ENCODE results near the gene TEX47.

Gene TEX47

DNA sequence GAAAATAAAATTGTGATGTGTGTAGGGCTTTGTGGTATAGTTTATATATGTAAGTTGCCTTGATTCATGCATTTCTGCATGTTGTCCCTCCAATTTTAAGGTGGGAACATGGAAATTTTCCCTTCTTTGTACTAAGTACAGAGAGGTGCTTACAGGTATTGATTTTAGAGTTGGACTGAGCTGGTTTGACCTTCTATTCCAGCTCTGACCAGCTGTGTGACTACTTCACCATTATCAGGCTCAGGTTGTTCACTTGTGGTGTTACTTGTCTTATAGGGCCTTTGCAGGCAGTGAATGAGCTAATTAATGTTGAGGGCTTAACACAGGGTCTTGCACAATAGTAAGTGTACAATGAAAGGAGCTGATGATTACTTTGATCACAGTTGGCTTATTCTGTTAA is 19.7 kb downstream of the TEX47 start:
- DNase-seq (ENCODE audit: low spot score) = no peak
- in situ Hi-C loops (cut with MboI; ENCODE audit: low sequenced_read_pairs, unreplicated experiment) = no loop called here
- TF ChIP-seq, protein P1, sequence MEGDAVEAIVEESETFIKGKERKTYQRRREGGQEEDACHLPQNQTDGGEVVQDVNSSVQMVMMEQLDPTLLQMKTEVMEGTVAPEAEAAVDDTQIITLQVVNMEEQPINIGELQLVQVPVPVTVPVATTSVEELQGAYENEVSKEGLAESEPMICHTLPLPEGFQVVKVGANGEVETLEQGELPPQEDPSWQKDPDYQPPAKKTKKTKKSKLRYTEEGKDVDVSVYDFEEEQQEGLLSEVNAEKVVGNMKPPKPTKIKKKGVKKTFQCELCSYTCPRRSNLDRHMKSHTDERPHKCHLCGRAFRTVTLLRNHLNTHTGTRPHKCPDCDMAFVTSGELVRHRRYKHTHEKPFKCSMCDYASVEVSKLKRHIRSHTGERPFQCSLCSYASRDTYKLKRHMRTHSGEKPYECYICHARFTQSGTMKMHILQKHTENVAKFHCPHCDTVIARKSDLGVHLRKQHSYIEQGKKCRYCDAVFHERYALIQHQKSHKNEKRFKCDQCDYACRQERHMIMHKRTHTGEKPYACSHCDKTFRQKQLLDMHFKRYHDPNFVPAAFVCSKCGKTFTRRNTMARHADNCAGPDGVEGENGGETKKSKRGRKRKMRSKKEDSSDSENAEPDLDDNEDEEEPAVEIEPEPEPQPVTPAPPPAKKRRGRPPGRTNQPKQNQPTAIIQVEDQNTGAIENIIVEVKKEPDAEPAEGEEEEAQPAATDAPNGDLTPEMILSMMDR (IDR thresholded peaks at IDR 0.05; ENCODE audit: borderline replicate concordance, control extremely low read depth, extremely low read depth, insufficient read depth, missing control alignments) = no peak

DNA sequence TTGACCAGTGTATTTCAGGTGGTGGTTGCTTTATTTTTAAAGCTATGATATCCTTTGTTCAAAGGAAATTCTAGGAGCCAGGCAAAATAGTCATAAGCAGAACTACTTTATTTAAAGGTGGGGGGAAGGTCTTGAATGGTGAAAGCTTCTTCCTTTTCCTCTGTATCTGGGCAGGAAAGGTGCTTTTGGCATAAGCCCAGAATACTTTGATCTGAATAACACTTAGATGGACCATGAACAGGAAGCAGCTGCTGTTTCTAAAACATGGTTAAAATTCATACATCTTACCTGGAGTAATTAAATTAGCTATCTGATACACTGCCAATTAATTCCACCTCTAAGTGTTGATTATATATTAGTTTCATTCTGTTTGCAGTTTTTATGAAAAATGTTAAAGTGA is 22.8 kb downstream of the TEX47 start:
- in situ Hi-C loops (cut with MboI; ENCODE audit: low sequenced_read_pairs, unreplicated experiment) = no loop called here
- no peak for DNase-seq (ENCODE audit: low spot score)
- TF ChIP-seq, protein P1 (IDR thresholded peaks at IDR 0.05; ENCODE audit: borderline replicate concordance, control extremely low read depth, extremely low read depth, insufficient read depth, missing control alignments) = no peak

DNA sequence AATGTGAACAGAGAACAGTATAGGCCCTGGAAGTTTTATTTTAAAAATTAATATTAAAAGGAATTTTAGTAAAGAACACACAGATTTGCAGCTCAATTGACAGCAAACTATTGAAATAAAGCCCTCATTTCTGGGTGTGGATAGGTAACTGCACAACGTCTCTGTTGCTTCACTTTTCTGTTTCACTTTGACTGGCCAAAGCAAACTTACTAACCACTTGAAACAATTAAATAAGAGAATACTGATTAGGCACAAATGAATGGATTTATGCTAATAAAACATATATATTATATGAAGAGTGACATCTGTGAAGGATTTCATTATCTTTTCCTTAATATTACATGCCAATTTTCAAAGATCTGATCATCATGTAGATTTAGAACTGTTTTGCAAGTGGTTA is 24.1 kb downstream of the TEX47 start:
- in situ Hi-C loops (cut with MboI; ENCODE audit: low sequenced_read_pairs, unreplicated experiment) = no loop called here
- DNase-seq (ENCODE audit: low spot score) = no peak
- TF ChIP-seq, protein P1 (IDR thresholded peaks at IDR 0.05; ENCODE audit: borderline replicate concordance, control extremely low read depth, extremely low read depth, insufficient read depth, missing control alignments) = no peak

DNA sequence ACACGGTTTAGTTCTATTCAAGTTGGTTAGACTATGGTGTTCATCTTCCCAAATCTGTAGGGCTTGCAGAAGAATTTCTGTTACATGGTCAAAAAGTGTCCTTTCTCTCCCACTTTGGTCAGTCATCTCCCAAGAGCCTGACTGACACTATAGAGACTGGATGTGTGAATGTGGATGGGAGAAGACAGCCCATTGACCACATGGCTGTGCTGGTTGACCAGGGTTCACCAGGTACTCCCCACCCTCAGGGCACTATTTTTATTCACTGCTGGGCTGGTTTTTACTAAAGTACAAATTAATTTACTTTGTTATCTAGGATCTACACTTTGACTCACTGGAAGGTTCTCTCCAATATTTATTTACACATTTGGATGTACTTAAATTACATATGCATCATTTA is 33.8 kb downstream of the TEX47 start:
- in situ Hi-C loops (cut with MboI; ENCODE audit: low sequenced_read_pairs, unreplicated experiment) = no loop called here
- no peak for DNase-seq (ENCODE audit: low spot score)
- TF ChIP-seq, protein P1 (IDR thresholded peaks at IDR 0.05; ENCODE audit: borderline replicate concordance, control extremely low read depth, extremely low read depth, insufficient read depth, missing control alignments) = no peak

DNA sequence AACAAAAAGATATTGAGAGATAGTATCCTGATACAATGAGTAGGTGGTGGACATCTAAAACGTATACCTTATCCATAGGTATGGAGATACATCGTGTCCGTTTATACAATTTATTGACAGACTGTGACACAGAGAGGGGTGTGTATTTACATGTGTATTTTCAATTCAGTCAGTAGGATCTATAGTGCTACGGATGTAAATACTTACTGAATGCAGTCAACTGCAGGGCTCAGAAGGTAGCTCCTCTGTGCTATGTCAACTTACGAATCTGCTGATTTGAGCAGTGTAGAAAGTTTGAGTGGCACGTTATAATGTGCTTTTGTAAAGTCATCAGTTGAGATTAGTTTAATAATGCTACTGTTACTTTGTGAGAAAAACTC is 35.4 kb downstream of the TEX47 start:
- TF ChIP-seq, protein P1 (IDR thresholded peaks at IDR 0.05; ENCODE audit: borderline replicate concordance, control extremely low read depth, extremely low read depth, insufficient read depth, missing control alignments) = no peak
- no peak for DNase-seq (ENCODE audit: low spot score)
- in situ Hi-C loops (cut with MboI; ENCODE audit: low sequenced_read_pairs, unreplicated experiment) = no loop called here

DNA sequence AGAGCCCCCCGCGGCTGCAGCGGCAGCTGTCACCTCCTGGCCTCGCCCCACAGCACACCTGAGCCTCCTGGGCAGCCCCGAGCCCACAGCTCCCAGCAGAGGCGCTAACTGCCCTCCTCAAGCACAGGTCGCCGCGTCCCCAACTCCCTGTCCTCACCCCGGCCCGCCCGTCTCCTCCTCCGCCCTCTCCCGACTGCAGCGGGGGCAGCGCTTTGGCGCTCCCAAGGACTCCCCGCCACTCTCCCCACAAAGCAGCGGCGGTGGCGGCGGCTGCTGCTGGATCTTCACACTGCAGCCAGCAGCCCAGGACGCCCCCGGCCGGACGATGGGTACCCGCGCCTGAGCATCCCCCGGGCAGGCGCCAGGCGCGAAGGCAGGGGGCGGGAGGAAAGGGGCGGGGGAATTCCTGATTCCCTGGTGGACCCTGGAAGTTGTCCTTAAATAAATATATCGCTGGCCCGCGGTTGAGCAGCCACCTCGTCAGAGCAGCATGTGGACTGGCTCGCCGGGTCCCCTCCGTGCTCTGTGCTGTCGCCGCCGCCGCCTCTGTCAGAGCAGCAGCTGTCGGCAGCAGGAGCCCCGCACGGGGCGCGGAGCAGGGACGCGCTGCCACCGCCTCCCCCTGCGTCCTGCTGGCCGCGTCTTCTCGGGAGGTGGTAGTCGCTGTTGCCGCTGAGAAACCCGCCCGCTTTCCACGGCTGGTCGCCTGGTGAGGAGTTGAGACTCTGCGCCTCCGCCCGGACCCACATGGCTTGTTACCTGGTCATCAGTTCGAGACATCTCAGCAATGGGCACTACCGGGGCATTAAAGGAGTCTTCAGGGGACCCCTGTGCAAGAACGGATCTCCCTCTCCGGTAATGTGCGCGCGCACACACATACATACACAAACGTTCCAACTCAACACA is 36.1 kb downstream of the TEX47 start, which contains the start of gene ZNF804B:
Gene ZNF804B, plus strand, starts transcription at position 471 of the 906 bp plus-strand sequence. Its CDS starts 277 bp downstream, at position 748.
- TF ChIP-seq, protein P1 (IDR thresholded peaks at IDR 0.05; ENCODE audit: borderline replicate concordance, control extremely low read depth, extremely low read depth, insufficient read depth, missing control alignments) = no peak
- peak; percentile 32 for DNase-seq (ENCODE audit: low spot score)

More for the DNA sequence above, 36.1 kb downstream of the TEX47 start, which contains the start of gene ZNF804B:
- in situ Hi-C loops (cut with MboI; ENCODE audit: low sequenced_read_pairs, unreplicated experiment) = no loop called here
